T-helper 1 cell (primary cell): ENCODE measurements around the gene TCF7L2.

Experiments used
- DNase-seq, 5 donors: peaks; one replicate each; pipeline ENCODE4 v3.0.0-alpha.2; 2012 to 2020

Gene TCF7L2

GRCh38 chr10:113068178-113068890 lies 118.3 kb downstream of the TCF7L2 start:
- no peak for DNase-seq

GRCh38 chr10:113069595-113069994 lies 119.5 kb downstream of the TCF7L2 start:
- no peak for DNase-seq

- DNase-seq = no peak
Observed at GRCh38 chr10:113071446-113071845, 121.4 kb downstream of the TCF7L2 start.

- no peak for DNase-seq
Observed at GRCh38 chr10:113073549-113074189, 123.6 kb downstream of the TCF7L2 start.

- DNase-seq = no peak
Observed at GRCh38 chr10:113076949-113077348, 126.9 kb downstream of the TCF7L2 start.

GRCh38 chr10:113078282-113078907 lies 128.3 kb downstream of the TCF7L2 start:
- DNase-seq = no peak

GRCh38 chr10:113080061-113080924 lies 130.2 kb downstream of the TCF7L2 start:
- no peak for DNase-seq

GRCh38 chr10:113080925-113081229 lies 130.8 kb downstream of the TCF7L2 start:
- DNase-seq = no peak

- DNase-seq = no peak
Observed at GRCh38 chr10:113084031-113084430, 134.0 kb downstream of the TCF7L2 start.

- DNase-seq = no peak
Observed at GRCh38 chr10:113085776-113086175, 135.7 kb downstream of the TCF7L2 start.

GRCh38 chr10:113086282-113086681 lies 136.2 kb downstream of the TCF7L2 start:
- DNase-seq = no peak

GRCh38 chr10:113087165-113088029 lies 137.3 kb downstream of the TCF7L2 start:
- DNase-seq = no peak

GRCh38 chr10:113088194-113088593 lies 138.1 kb downstream of the TCF7L2 start:
- DNase-seq = no peak

- DNase-seq = no peak
Observed at GRCh38 chr10:113089551-113089950, 139.5 kb downstream of the TCF7L2 start.

GRCh38 chr10:113091920-113092319 lies 141.9 kb downstream of the TCF7L2 start:
- no peak for DNase-seq

GRCh38 chr10:113093188-113094113 lies 143.4 kb downstream of the TCF7L2 start:
- DNase-seq = peak in 1 of 5 donors; percentile 51

- DNase-seq = peak in 1 of 5 donors; percentile 74
Observed at GRCh38 chr10:113094114-113094486, 144.1 kb downstream of the TCF7L2 start.

- DNase-seq = no peak
Observed at GRCh38 chr10:113095419-113096127, 145.5 kb downstream of the TCF7L2 start.

GRCh38 chr10:113096128-113096996 lies 146.3 kb downstream of the TCF7L2 start:
- DNase-seq = no peak
